ENCODE data around the gene ARHGDIA.
"Not testable (repeated sequence)": the region's sequence is repeated elsewhere in the genome, so short reads cannot be mapped to it uniquely, and the experiment has no call there.

ARHGDIA gene

GRCh38 chr17:81840826-81841778, 30.0 kb downstream of the ARHGDIA start:
- no peak for DNase-seq

- not testable (repeated sequence) for DNase-seq
These were observed 31.1 kb downstream of the ARHGDIA start for GRCh38 chr17:81840059-81840458.

GRCh38 chr17:81839301-81839700, 31.8 kb downstream of the ARHGDIA start:
- no peak for DNase-seq

DNA sequence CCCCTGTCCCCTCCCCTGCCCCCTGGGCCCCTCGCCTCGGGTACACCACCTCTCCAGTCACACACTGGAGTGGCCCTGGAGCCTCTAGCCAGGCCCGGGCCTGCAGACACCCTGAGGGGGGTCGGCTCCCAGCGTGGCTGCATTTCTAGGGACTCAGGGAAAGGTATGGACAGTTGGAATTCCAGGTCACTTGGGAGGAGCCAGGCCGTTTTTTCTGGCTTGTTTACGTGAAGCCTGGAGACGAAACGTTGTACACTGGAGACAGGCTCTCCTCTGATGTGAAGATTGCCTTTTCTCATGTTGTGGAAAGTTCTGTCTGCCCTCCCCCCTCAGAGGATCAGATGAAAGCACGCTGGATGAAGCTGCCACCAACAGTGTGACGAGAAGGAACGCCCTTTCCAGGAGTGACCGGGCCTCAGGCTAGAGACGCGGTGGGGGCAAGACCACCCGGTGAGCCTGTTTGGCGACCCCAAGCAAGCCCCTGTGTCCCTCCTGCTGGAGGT, 32.3 kb downstream of the ARHGDIA start:
- no peak for DNase-seq

- DNase-seq, result peak; percentile 16
These were observed 33.5 kb downstream of the ARHGDIA start for GRCh38 chr17:81837641-81838040.

DNA sequence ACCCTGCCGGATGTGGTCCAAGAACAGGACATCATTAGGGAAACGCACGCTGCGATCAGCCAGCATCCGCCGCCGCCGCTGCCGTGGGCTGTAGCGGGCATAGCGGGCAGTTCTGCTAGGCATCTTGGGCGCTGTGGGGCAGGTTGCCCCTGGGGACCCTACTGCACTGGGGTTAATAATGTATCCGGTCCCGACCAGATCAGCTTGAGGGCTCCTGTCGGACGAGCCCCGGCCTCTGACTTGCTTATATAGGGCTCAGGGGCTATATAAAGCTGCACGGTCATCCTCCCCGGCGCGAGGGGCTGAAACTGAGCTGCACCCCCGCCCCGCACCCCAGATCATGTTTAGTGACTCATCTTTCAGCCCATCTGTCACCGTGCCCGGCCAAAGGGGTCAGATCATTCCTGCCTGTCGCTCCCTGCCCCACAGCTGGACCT, 36.3 kb downstream of the ARHGDIA start, which contains the start of gene PPP1R27:
TSS of gene PPP1R27 (minus strand) at position 220 of the 437 bp plus-strand sequence. CDS start at position 123, 97 bp downstream.
- no peak for DNase-seq

DNA sequence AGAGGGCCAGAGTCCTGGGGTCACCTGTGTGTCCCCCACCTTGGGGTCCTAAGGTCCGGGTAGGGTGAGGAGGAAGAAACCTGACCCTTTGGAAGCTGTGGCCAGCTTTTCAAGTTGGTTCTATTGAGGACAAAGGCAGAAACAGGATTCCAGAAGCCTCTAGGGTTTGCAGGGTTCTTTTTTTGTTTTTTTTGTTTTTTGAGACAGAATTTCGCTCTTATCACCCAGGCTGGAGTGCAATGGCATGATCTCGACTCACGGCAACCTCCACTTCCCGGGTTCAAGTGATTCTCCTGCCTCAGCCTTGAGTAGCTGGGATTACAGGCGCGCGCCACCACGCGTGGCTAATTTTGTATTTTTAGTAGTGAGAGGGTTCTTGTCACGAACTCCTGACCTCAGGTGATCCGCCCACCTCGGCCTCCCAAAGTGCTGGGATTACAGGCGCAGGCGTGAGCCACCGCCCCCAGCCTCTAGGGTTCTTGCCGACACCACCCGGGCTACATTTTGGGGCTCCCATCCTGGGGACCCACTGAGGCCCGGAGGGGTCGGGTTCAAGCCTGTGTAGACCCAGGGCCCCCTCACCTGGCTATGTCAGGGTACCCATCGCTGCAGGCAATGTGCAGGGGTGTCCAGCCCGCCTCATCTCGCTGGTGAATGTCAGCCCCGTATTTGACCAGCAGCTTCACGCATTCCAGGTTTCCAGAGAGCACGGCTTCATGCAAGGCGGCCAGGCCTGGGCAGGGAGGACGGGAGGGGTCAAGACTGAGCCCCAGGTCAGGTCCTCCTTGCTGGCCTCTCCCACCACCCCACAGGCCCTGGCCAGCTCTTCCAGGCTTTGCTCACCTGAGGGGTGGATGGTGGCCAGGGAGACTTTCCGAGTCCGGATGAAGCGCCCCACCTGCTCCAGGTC, 37.0 kb downstream of the ARHGDIA start:
- DNase-seq, result no peak

DNA sequence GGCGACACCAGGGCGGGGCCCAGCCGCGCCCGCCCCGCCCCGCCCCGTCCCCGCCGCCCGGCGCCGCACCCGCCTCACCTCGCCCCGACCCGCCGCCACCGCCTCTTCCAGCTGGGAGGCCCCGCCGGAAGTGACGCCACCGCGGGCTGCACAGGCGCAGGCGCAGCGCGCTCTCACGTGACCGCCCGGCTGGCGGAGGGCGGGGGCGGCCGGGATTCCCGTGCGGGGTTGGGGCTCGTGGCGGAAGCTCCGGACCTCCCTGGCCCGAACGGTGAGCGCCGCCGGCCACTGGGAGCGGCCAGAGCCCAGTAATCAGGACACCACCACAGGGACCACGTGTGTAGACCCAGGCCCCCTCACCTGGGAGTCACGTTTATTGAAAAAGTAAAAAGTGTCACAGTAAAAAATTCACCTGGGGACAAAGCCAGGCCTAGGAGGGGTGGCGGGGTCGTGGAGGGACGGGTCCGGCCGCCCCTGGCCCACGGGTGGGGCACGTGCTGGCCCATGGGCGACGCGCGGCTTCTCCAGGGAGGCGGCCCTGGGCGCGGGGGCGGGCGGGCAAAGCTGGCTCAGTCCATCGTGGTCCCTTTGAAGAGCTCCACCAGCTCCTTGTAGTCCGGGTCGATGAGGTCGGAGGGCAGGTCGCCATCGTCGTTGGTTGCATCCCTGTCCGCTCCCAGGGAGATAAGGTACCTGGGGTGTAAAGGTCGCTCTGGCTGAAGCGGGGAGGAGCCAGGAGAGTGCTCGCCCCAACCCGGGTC, 37.8 kb downstream of the ARHGDIA start, which contains the start of gene MCRIP1:
TSS of gene MCRIP1 (minus strand) at position 132 of the 761 bp plus-strand sequence. CDS start 8,785 bp downstream, outside the sequence.
- DNase-seq, result peak; percentile 81

GRCh38 chr17:81832608-81833159, 38.5 kb downstream of the ARHGDIA start:
- no peak for DNase-seq

- peak; percentile 29 for DNase-seq
These were observed 39.1 kb downstream of the ARHGDIA start for GRCh38 chr17:81831957-81832607.

DNA sequence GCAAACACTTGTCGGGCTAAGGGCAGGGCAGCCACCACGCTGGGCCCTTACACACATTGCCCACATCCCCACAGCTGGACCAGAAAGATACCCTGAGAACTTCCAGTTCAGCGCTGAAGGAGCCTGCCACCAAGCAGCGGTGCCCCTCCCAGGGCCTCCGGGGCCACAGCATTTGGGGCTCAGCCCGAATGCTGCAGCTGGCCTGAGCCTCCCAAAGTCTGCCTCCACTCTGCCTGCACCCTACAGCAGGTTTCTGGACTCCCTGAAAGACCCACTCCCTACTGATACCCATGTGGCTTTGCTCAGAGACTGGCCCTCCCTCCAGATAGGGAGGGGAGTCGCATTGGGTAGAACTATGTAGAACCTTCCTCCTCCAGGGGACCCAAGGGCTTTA, 39.6 kb downstream of the ARHGDIA start:
- no peak for DNase-seq

- DNase-seq, result no peak
These were observed 41.3 kb downstream of the ARHGDIA start for GRCh38 chr17:81829858-81830257.

GRCh38 chr17:81828656-81829055, 42.5 kb downstream of the ARHGDIA start:
- DNase-seq, result no peak

- no peak for DNase-seq
These were observed 45.2 kb downstream of the ARHGDIA start for GRCh38 chr17:81825841-81826466.

GRCh38 chr17:81824595-81824994, 46.5 kb downstream of the ARHGDIA start:
- no peak for DNase-seq

DNA sequence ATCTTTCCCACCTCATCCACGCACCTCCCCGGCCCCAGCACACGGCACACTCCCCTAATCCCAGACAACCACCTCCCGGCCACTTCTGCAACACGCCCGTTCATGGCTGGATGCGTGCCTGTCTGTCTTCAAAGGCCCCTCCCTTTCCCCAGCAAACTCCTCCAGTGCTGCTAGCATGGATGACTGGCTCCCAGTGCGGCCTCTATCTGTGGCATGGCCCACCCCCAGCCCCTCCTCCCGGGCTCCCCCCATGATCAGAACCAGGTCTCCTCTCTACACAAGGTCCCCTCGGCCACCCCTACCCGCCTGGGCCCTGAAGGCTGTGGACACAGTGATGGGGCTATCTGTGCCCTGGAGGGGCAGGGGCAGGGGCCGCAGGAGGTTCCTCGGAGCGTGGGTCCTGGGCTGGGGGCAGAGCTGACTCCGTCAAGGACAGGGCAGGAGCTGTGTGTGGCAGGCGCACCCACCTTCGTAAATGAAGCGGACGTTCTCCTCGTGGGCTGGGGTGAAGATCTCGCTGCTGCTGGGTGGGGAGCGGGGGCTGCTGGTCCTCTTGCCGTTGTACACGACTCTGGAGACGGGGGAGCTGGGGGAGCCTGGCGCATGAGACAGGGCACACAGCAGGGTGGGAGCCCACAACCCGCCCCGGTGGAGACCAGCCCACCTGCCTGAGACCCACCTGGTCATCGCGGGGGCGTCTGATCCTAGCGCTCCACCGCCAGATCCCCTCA, 47.2 kb downstream of the ARHGDIA start:
- no peak for DNase-seq

DNA sequence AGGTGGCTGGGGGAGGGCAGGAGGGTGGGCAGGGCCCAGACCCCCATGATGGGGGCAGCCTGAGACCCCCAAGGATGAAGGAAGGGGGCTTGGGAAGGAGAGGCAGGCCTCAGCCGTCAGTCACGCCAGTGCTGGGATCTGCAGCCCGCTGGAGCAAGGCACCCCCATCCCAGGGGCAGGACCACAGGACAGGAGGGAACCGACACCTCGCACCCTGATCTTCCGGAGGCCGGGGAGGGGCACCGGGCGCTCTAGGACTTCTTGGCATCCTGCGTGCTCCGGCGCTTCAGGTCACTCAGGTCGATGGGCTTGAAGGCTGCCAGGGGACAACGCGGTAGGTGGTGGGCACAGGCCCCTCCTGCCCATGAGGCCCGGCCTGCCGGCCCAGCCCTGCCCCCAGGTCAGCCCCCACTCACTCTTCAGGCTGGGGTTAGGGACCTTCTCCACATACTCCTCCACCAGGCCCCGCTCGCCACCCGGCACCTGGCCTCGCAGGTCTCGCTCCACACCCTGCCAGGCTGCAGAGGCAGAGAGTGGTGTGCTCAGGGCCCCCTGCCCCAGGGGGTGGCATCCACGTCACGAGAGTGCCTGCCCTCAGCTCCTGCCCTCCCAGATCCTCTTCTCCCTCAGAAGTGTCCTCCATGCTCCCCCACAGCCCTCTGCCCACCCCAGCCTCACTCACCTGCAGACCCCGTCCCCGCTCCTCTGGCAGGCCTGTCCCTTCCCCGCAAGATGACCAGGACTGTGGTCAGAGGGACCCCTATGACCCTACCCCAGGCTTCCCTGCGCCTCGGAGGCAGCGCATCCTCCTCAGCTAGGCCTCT, 47.9 kb downstream of the ARHGDIA start:
- no peak for DNase-seq

DNA sequence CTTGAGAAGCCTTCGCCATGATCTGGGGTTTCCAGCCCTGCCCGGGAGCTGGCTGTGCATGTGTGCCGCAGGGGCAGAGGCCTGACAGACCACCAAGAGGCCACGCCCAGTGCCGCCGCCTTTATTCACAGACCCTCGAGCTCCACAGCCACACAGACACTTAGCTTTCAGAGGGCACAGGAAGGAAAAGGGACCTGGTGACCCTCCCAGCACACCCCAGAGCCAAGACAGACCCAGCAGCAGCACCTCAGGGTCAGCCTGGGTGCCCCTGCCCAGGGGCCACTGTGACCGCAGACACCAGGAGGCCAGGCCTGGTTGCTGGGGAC, 48.9 kb downstream of the ARHGDIA start:
- DNase-seq, result no peak

- DNase-seq, result peak; percentile 94
These were observed 49.4 kb downstream of the ARHGDIA start for GRCh38 chr17:81821603-81822311.
